Fibroblast of the aortic adventitia (primary cell): ENCODE data around the gene NAXD. TPM values are rescaled to one million over a fixed set of nuclear protein-coding genes. Genes with fewer than 3 reads are reported as not detected.

Experiments
- DNase-seq: peaks from one replicate; pipeline ENCODE4 v3.0.0-alpha.2; 2010; ENCODE audit warnings: low read depth
- H3K4me3 ChIP-seq: 2 replicates; pipeline ENCODE4 v1.5.1; 2011; ENCODE audit warnings: low read depth, mild to moderate bottlenecking, control low read depth, low read length, moderate library complexity
- CTCF ChIP-seq: IDR thresholded peaks from 2 replicates; pipeline ENCODE4 v1.5.1; 2011; ENCODE audit warnings: mild to moderate bottlenecking, low read length, control low read depth, inconsistent platforms; ENCODE audit not compliant: insufficient read depth
- total RNA-seq: library from RNA; depleted of rRNA; stranded (reverse); fragments of >200 nt; gene quantifications from 2 replicates; pipeline ENCODE4 v1.2.3, GENCODE V29; 2012; ENCODE audit warnings: low replicate concordance

The NAXD gene
- total RNA-seq, 1 donor, result 14.9 TPM

- no peak overlapping the region for H3K4me3 ChIP-seq
- no peak for DNase-seq
- no peak for TF ChIP-seq CTCF
Observed at GRCh38 chr13:110638814-110639806, 23.8 kb downstream of the NAXD start.

GRCh38 chr13:110639935-110640334, 24.6 kb downstream of the NAXD start:
- no peak overlapping the region for H3K4me3 ChIP-seq
- no peak for TF ChIP-seq CTCF
- no peak for DNase-seq

- no peak for DNase-seq
- TF ChIP-seq CTCF, result no peak
- H3K4me3 ChIP-seq, result no peak overlapping the region
Observed at GRCh38 chr13:110640591-110641029, 25.3 kb downstream of the NAXD start.

- no peak for DNase-seq
Observed at GRCh38 chr13:110641055-110642015, 26.0 kb downstream of the NAXD start.

GRCh38 chr13:110642291-110642981, 27.1 kb downstream of the NAXD start:
- TF ChIP-seq CTCF, result no peak
- no peak overlapping the region for H3K4me3 ChIP-seq
- no peak for DNase-seq

More at GRCh38 chr13:110641055-110642015, 26.0 kb downstream of the NAXD start:
- H3K4me3 ChIP-seq, result no peak overlapping the region
- TF ChIP-seq CTCF, result no peak

- TF ChIP-seq CTCF, result no peak
- no peak for DNase-seq
- no peak overlapping the region for H3K4me3 ChIP-seq
Observed at GRCh38 chr13:110643324-110643723, 28.0 kb downstream of the NAXD start.
